CD14-positive monocyte (primary cell): Measurements from ENCODE around the gene FKBP4. TPM values are rescaled to one million over a fixed set of nuclear protein-coding genes. Genes with fewer than 3 reads are reported as not detected.

ENCODE experiments used
- DNase-seq, 3 donors: peaks; one replicate each; pipeline ENCODE4 v3.0.0-alpha.2; 2011 to 2022
- H2AFZ ChIP-seq: 2 replicates; pipeline ENCODE4 v1.6.0; 2012; ENCODE audit warnings: mild to moderate bottlenecking, low read depth, low read length, inconsistent platforms; ENCODE audit not compliant: insufficient read depth, poor library complexity, severe bottlenecking
- H3K27ac ChIP-seq, 2 donors: 1 replicate in 1 of 2; 2 replicates in 1 of 2; pipeline ENCODE4 v1.5.1; 2012 to 2013; ENCODE audit warnings: low read length in 2 of 2, control low read depth in 1 of 2, inconsistent platforms in 1 of 2, low read depth in 1 of 2, mild to moderate bottlenecking in 1 of 2
- H3K27me3 ChIP-seq, 2 donors: one replicate each; pipeline versions ENCODE4 v1.6.0 to v1.6.1; 2011 to 2013; ENCODE audit warnings: low read length in 2 of 2; ENCODE audit not compliant: control insufficient read depth in 2 of 2, insufficient read depth in 2 of 2
- H3K36me3 ChIP-seq, 2 donors: replicated peaks in 1 of 2; 1 replicate in 1 of 2; 2 replicates in 1 of 2; pipeline versions ENCODE4 v1.5.1 to v1.6.1; 2012 to 2013; ENCODE audit warnings: low read length in 2 of 2, control low read depth in 1 of 2, inconsistent platforms in 1 of 2, mild to moderate bottlenecking in 1 of 2; ENCODE audit not compliant: insufficient read depth in 2 of 2, control insufficient read depth in 1 of 2
- H3K4me1 ChIP-seq, 2 donors: 1 replicate in 1 of 2; 2 replicates in 1 of 2; pipeline versions ENCODE4 v1.5.1 to v1.6.1; 2012 to 2013; ENCODE audit warnings: low read length in 2 of 2, control low read depth in 1 of 2, inconsistent platforms in 1 of 2, mild to moderate bottlenecking in 1 of 2, moderate library complexity in 1 of 2; ENCODE audit not compliant: insufficient read depth in 2 of 2, control insufficient read depth in 1 of 2
- H3K4me2 ChIP-seq: replicated peaks from 2 replicates; pipeline ENCODE3; 2012; ENCODE audit warnings: low read length, moderate library complexity, mild to moderate bottlenecking; ENCODE audit not compliant: poor library complexity, severe bottlenecking; ENCODE audit errors: extremely low read depth
- H3K4me3 ChIP-seq, 3 experiments: fragments of 200-600 bp in 1 of 3; sonication (generic) in 1 of 3; replicated peaks in 1 of 3; 1 replicate in 2 of 3; 2 replicates in 1 of 3; pipeline ENCODE4 v1.5.1; 2011 to 2013; ENCODE audit warnings: low read length in 3 of 3, mild to moderate bottlenecking in 3 of 3, control low read depth in 2 of 3, low read depth in 2 of 3, inconsistent platforms in 1 of 3, moderate library complexity in 1 of 3
- H3K79me2 ChIP-seq: 2 replicates; pipeline ENCODE4 v1.6.0; 2012; ENCODE audit warnings: mild to moderate bottlenecking, control low read depth, inconsistent platforms, low read length, moderate library complexity; ENCODE audit not compliant: insufficient read depth
- H3K9ac ChIP-seq: 2 replicates; pipeline ENCODE4 v1.6.0; 2017; ENCODE audit warnings: low read length, mild to moderate bottlenecking; ENCODE audit not compliant: insufficient read depth, poor library complexity, severe bottlenecking
- H3K9me3 ChIP-seq, 2 donors: replicated peaks in 1 of 2; 1 replicate in 1 of 2; 2 replicates in 1 of 2; pipeline versions ENCODE4 v1.5.1 to v1.6.1; 2012 to 2013; ENCODE audit warnings: low read length in 2 of 2, control low read depth in 1 of 2; ENCODE audit not compliant: control insufficient read depth in 1 of 2, insufficient read depth in 1 of 2
- H4K20me1 ChIP-seq: 2 replicates; pipeline ENCODE4 v1.6.0; 2012; ENCODE audit warnings: mild to moderate bottlenecking, low read length, control low read depth, moderate library complexity; ENCODE audit not compliant: insufficient read depth
- H3K27ac Mint-ChIP-seq, 7 donors: one replicate each; pipeline ENCODE4 v1.8.0; 2020; ENCODE audit warnings: mild to moderate bottlenecking in 7 of 7, mixed read lengths in 7 of 7, moderate library complexity in 6 of 7, inconsistent platforms in 2 of 7
- H3K27me3 Mint-ChIP-seq, 3 donors: one replicate each; pipeline ENCODE4 v1.8.0; 2021 to 2022; ENCODE audit warnings: low read depth in 3 of 3, mild to moderate bottlenecking in 3 of 3, mixed read lengths in 3 of 3, moderate library complexity in 3 of 3, inconsistent platforms in 1 of 3
- H3K36me3 Mint-ChIP-seq, 2 donors: one replicate each; pipeline ENCODE4 v1.8.0; 2020; ENCODE audit warnings: mixed read lengths in 2 of 2, inconsistent platforms in 1 of 2, mild to moderate bottlenecking in 1 of 2
- H3K4me1 Mint-ChIP-seq: one replicate; pipeline ENCODE4 v1.8.0; 2020; ENCODE audit warnings: mild to moderate bottlenecking, mixed read lengths
- H3K4me3 Mint-ChIP-seq, 2 donors: one replicate each; pipeline ENCODE4 v1.8.0; 2020; ENCODE audit warnings: mild to moderate bottlenecking in 2 of 2, mixed read lengths in 2 of 2, moderate library complexity in 1 of 2
- H3K9me3 Mint-ChIP-seq, 7 donors: one replicate each; pipeline ENCODE4 v1.8.0; 2020 to 2022; ENCODE audit warnings: mixed read lengths in 7 of 7, mild to moderate bottlenecking in 6 of 7, moderate library complexity in 6 of 7, inconsistent platforms in 2 of 7
- whole genome bisulfite sequencing: methylation state at CpG from one replicate; pipeline ENCODE4 v1.1.5; 2013; ENCODE audit warnings: missing lambda C conversion rate; ENCODE audit not compliant: insufficient coverage; 5-methylcytosine and 5-hydroxymethylcytosine counted together
- intact Hi-C, 2 donors: fragments of 100-400 bp; cut with micrococcal nuclease; formaldehyde crosslinking; loops; one replicate each; pipeline versions ENCODE4 v1.15.0 to v1.15.1; 2023
- polyA plus RNA-seq, 3 donors: library from polyadenylated mRNA; depleted of rRNA in 1 of 3; unstranded in 2 of 3; stranded (reverse) in 1 of 3; fragments of 300-500 nt in 2 of 3; fragments of >200 nt in 1 of 3; fragmentation: Illumina TruSeq in 2 of 3; gene quantifications; 1 replicate in 2 of 3; 2 replicates in 1 of 3; pipeline ENCODE4 v1.2.3, GENCODE V29; 2012 to 2021
- TF ChIP-seq, protein P1 (sequence below): fragments of 200-600 bp; IDR thresholded peaks from one replicate; pipeline ENCODE4 v1.8.0; 2022; ENCODE audit warnings: antibody characterized with exemption, mild to moderate bottlenecking

Gene FKBP4
- polyA plus RNA-seq, 3 donors: 19.3 to 22.1 (median 20.1) TPM

DNA sequence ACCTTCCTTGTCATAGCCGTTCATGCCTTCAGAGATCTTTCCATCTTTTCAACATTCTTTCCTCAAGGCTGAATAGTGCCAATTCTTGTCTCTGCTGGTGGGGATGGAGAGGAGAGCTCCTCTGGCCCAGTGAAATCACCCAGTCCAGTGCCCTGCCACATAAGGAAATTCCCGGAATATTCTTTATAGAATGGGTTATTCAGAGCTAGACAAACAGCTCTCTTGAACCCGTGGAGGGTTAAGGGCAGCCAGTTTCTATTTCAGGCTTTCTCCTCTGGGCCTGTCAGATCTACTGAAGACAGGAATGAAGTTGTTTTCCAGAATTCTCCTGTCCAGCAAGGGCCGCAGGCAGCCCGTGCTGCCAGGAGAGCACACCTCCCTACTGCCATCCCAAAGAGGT lies 48.2 kb downstream of the FKBP4 start:
- no peak overlapping the region for H3K4me2 ChIP-seq
- Mint-ChIP-seq H3K27me3 (no peaks in the 10 kb centered on the region), H3K36me3 (peaks cover 33 to 57% of the 10 kb centered on the region in 2 donors), H3K27ac (peak overlapping the region in 2 of 7 donors; percentile 53 to 64), H3K4me3 (no peak overlapping the region), H3K9me3 (peaks cover 0 to 2% (median 0%) of the 10 kb centered on the region in 7 donors), H3K4me1 (peaks cover 9% of the 10 kb centered on the region)
- no peak overlapping the region for H2AFZ ChIP-seq
- H3K4me1 ChIP-seq: no peaks in the 10 kb centered on the region
- WGBS: 94% methylated on average over 4 of the region's 5 CpGs
- no peak for DNase-seq
- H3K9me3 ChIP-seq: no peaks in the 10 kb centered on the region
- peaks cover 11 to 28% of the 10 kb centered on the region in 2 donors for H3K36me3 ChIP-seq
- H3K27ac ChIP-seq: no peak overlapping the region
- H3K79me2 ChIP-seq: no peaks in the 10 kb centered on the region
- no peaks in the 10 kb centered on the region for H4K20me1 ChIP-seq
- TF ChIP-seq, protein P1, sequence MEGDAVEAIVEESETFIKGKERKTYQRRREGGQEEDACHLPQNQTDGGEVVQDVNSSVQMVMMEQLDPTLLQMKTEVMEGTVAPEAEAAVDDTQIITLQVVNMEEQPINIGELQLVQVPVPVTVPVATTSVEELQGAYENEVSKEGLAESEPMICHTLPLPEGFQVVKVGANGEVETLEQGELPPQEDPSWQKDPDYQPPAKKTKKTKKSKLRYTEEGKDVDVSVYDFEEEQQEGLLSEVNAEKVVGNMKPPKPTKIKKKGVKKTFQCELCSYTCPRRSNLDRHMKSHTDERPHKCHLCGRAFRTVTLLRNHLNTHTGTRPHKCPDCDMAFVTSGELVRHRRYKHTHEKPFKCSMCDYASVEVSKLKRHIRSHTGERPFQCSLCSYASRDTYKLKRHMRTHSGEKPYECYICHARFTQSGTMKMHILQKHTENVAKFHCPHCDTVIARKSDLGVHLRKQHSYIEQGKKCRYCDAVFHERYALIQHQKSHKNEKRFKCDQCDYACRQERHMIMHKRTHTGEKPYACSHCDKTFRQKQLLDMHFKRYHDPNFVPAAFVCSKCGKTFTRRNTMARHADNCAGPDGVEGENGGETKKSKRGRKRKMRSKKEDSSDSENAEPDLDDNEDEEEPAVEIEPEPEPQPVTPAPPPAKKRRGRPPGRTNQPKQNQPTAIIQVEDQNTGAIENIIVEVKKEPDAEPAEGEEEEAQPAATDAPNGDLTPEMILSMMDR: no peak
- no peak overlapping the region for H3K4me3 ChIP-seq
- intact Hi-C loops: no loop called here
- no peaks in the 10 kb centered on the region for H3K27me3 ChIP-seq
- no peak overlapping the region for H3K9ac ChIP-seq

DNA sequence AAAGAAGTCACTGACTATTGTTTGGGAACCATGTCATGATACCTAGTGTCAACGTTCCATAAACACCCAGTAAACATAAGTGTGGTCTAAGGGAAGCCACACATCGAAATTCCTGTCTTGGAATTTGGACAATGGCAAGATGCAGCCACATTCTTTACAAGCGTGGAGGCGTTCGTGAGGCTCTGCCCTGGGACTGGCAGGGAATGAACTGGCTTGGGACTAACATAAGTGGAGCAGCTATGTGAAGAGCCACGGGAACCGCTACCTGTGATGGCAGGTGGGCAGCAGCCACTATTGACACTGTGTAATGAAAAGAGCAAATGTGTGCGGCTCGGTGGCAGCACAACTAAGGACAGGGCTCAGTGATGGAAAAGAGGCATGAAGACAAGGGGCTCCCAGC lies 50.0 kb downstream of the FKBP4 start:
- no peak overlapping the region for H3K27ac ChIP-seq
- no peaks in the 10 kb centered on the region for H3K27me3 ChIP-seq
- H3K36me3 ChIP-seq: peaks cover 18 to 21% of the 10 kb centered on the region in 2 donors
- Mint-ChIP-seq H3K4me3 (no peak overlapping the region), H3K4me1 (peaks cover 1% of the 10 kb centered on the region), H3K27ac (peak overlapping the region in 2 of 7 donors; percentile 11 to 32), H3K9me3 (no peaks in the 10 kb centered on the region), H3K27me3 (no peaks in the 10 kb centered on the region), H3K36me3 (peaks cover 29 to 44% of the 10 kb centered on the region in 2 donors)
- over 99% methylated on average over 8 of the region's 9 CpGs for WGBS
- H3K79me2 ChIP-seq: no peaks in the 10 kb centered on the region
- H3K4me3 ChIP-seq: no peak overlapping the region
- H4K20me1 ChIP-seq: no peaks in the 10 kb centered on the region
- no peak overlapping the region for H3K4me2 ChIP-seq
- no peaks in the 10 kb centered on the region for H3K9me3 ChIP-seq
- H2AFZ ChIP-seq: no peak overlapping the region
- DNase-seq: no peak
- no peaks in the 10 kb centered on the region for H3K4me1 ChIP-seq
- intact Hi-C loops: no loop called here
- no peak overlapping the region for H3K9ac ChIP-seq
- TF ChIP-seq, protein P1: no peak
